HG02981 (cell line): Measurements from ENCODE around the gene SRRM1.
"Not testable (repeated sequence)": the region's sequence is repeated elsewhere in the genome, so short reads cannot be mapped to it uniquely, and the experiment has no call there.

ENCODE experiments used
- ATAC-seq: cut with Tn5 transposase; IDR thresholded peaks from one replicate; pipeline ENCODE4 v1.9.1; 2021; ENCODE audit warnings: mild to moderate bottlenecking, moderate library complexity; ENCODE audit not compliant: unreplicated experiment

The SRRM1 gene

DNA sequence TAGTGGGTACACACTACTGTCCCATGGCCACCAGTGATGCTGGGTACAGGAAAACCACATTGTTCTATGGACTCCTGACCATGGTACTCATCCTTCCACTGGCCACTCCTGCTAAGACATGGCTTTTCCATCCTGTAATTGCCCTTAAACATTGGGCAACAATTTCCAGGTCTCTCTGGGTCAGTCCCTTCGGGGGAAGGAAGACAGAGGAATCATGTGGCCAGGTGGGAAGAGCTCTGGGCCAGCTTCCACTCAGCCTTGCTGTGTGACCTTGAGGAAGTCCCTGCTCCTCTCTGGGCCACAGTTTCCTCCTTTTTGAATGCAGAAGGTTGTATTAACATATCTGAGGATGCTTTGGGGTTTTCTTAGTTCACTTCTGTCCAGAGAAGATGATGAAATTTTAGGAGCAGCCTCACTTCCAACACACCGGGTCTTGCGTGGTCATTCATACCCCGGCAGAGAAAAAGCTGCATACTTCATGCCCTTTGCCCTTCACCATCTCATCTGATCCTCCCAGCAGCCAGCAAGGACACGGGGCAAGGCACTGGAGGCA is 50.8 kb downstream of the SRRM1 start:
- no peak for ATAC-seq

DNA sequence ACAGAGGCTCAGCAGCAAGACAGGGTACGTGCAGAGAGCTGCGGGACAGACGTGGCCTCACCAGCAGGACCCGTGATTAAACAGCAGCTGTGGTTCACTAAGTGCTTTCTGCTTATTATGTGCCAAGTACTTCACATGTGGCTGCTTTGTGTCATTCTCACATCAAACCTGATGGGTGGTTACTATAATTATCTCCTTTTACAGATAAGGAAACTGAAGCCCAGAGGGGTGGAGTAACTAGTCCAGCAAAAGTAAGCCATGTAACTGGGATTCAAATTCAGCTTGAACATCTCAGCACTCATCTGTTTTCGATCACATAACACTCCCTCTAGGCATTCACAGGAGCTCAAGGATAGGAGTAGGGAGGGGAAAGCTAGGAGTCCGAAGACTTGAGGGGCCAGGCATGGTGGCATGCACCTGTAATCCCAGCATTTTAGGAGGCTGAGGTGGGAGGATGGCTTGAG is 51.3 kb downstream of the SRRM1 start:
- no peak for ATAC-seq

DNA sequence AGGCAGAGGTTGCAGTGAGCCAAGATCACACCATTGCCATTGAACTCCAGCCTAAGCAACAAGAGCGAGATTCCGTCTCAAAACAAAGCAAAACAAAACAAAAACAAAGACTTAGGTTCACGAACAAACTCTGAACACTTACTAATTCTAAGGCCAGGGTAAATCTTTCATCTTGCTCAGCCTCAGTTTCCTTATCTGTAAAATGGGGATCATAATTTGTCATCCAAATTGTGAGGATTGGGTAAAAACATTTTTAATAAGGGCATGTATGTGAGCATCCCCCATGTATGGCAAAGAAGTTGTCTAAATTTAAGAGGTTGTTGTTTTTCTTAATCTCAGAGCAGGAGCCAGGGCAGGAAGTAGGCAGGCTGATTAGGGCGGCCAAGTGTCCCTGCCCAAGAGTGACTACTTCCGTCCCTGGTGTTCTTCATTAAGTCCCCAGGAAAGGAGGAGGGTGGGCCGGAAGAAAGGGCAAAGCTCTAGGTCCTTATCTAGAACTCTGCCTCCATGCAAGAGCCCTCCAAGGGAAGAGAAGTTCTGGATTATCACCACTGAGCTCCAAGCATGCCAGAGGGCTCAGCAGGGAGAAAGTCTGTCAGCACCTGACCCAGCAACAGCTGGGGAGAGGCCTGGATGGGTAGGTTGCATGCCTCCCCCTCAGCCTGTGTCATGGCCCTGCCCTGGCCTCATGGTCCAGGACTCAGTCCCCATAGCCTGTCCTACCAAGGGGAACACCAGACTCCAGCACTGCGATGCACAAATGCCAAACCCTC is 52.3 kb downstream of the SRRM1 start:
- ATAC-seq, result no peak

DNA sequence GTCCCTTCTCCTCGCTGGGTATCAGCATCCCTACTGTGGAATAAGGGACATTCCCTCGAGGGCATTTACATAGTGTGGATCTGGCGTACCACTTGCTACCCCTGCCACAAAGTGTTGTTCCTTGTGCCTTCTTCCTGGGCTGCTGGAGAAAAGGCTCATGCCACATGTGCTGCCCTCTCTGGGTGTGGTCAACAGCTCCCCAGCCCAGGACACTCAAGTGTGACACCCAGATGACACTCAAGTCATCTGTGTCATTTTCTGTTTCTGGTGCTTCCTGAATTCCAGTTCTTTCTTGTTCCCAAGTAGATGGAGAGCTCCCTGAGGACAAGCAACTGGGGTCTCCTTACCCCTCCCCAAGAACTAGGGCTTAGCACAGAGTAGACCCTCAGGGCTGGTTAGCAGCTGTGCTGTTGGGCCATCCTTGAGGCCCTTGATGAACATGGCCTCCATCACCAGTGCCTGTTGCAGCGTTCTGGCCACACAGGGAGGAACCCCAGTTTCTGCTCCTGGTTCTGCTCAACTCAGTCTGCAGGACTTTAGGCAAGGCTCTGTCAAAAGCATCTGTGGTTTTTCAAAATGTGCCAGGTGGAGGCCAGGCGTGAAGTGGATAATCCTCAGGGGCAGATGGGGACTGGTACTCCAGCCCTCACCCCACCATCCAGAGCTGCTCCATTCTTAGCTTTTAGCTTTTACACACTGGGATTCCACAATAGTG is 53.1 kb downstream of the SRRM1 start:
- ATAC-seq, result no peak

- no peak for ATAC-seq
Observed at GRCh38 chr1:24696756-24697330, 53.7 kb downstream of the SRRM1 start.

DNA sequence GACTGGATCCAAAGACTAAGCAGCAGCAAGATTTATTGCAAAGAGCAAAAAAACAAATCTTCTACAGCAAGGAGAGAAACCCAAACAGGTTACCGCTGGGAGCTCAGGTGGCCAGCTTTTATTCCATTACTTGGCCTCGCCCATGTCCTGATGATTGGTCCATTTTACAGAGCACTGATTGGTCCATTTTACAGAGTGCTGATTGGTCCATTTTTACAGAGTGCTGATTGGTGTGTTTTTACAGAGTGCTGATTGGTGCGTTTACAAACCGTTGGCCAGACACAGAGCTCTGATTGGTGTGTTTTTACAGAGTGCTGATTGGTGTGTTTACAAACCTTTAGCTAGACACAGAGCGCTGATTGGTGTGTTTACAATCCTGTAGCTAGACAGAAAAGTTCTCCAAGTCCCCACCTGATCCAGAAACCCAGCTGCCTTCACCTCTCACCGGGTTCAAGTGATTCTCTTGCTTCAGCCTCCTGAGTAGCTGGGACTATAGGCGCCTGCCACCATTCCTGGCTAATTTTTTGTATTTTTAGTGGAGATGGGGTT is 54.4 kb downstream of the SRRM1 start:
- ATAC-seq, result not testable (repeated sequence)

- not testable (repeated sequence) for ATAC-seq
Observed at GRCh38 chr1:24698326-24698725, 55.2 kb downstream of the SRRM1 start.

GRCh38 chr1:24699628-24700027 is 56.5 kb downstream of the SRRM1 start:
- no peak for ATAC-seq

- no peak for ATAC-seq
Observed at GRCh38 chr1:24702511-24703293, 59.6 kb downstream of the SRRM1 start.

- no peak for ATAC-seq
Observed at GRCh38 chr1:24704411-24705259, 61.5 kb downstream of the SRRM1 start.

- ATAC-seq, result peak; percentile 83
Observed at GRCh38 chr1:24705260-24706073, 62.4 kb downstream of the SRRM1 start.

- ATAC-seq, result not testable (repeated sequence)
Observed at GRCh38 chr1:24706074-24706389, 62.9 kb downstream of the SRRM1 start.

GRCh38 chr1:24707687-24708086 is 64.6 kb downstream of the SRRM1 start:
- no peak for ATAC-seq

DNA sequence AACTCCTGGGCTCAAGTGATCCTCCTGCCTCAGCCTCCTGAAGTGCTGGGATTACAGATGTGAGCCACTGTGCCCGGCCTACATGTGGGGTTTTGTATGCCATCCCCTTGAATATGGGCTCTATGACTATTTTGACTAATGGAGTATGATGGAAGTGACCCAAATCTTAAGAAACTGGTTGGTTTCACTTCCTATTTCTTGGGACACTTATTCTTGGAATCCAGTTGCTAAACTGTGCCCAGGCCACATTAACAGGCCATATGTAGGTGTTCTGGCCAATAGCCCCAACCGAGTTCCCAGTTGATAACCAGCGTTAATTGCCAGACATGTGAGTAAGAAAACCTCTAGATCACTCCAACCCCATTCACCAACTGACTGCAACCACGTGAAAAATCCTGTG is 65.8 kb downstream of the SRRM1 start:
- ATAC-seq, result no peak

GRCh38 chr1:24709791-24710441 is 66.8 kb downstream of the SRRM1 start:
- ATAC-seq, result no peak

DNA sequence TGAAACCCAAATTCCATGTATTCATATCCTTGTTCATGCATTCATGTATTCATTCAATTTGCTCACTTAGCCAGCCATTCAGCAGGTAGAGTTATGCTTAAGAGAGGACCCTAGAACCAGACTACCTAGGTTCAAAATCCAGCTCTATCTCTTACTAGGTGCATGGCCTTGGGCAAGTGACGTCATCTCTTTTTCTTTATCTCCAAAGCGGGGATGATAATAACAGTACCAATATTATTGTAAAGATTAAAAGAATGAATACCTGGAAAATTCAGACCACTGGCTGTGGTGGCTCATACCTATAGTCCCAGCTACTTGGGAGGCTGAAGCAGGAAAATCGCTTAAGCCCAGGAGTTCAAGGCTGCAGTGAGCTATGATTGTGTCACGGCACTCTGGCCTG is 68.2 kb downstream of the SRRM1 start:
- ATAC-seq, result no peak

DNA sequence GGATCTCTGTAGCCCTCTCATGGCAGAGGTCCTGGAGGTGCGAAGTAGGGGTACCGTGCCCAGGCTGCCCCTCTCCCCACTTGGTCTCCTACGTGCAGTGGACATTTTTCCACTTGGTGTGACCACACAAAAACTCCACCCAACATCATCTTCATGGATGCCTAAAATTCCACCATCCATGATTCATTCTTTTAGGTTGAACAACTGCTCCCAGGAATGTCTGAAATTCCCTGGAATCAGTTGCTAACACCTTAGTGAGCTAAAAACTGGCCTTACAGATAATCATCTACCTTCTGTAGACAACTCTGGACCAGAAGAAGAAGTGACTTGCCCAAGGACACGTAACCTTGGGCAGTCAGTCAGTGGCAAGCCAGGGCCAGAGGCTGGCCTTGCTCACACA is 70.1 kb downstream of the SRRM1 start:
- ATAC-seq, result no peak

DNA sequence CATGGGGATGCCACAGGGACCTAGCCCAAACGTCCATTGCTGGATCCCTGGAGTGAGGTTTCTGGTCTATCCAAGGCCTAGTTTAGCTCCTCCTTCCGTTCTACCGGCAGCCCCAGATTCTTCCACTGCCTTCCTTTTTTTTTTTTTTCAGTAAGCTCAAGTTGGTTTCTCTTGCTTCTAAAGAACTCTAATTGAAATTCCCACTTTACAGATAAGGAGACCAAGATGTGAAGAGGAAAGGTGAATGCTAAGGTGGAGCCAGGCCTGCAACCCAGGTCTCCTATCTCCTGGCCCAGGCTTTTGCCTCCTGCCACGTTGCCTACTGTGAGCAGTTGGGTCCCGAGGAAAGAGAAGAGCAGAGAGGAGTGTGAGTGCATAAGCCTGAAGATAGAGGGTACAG is 70.6 kb downstream of the SRRM1 start:
- no peak for ATAC-seq
